ENCODE results near the gene PCDHGA6.

PCDHGA6 gene

DNA sequence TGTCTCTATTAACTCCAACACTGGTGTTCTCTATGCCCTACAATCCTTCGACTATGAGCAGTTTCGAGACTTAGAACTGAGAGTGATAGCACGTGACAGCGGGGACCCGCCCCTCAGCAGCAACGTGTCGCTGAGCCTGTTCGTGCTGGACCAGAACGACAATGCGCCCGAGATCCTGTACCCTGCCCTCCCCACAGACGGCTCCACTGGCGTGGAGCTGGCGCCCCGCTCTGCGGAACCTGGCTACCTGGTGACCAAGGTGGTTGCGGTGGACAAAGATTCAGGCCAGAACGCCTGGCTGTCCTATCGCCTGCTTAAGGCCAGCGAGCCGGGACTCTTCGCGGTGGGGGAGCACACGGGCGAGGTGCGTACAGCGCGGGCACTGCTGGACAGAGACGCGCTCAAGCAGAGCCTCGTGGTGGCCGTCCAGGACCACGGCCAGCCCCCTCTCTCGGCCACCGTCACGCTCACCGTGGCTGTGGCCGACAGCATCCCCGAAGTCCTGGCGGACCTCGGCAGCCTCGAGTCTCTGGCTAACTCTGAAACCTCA is 49.1 kb downstream of the PCDHGA6 start:
- DNase-seq = no peak

DNA sequence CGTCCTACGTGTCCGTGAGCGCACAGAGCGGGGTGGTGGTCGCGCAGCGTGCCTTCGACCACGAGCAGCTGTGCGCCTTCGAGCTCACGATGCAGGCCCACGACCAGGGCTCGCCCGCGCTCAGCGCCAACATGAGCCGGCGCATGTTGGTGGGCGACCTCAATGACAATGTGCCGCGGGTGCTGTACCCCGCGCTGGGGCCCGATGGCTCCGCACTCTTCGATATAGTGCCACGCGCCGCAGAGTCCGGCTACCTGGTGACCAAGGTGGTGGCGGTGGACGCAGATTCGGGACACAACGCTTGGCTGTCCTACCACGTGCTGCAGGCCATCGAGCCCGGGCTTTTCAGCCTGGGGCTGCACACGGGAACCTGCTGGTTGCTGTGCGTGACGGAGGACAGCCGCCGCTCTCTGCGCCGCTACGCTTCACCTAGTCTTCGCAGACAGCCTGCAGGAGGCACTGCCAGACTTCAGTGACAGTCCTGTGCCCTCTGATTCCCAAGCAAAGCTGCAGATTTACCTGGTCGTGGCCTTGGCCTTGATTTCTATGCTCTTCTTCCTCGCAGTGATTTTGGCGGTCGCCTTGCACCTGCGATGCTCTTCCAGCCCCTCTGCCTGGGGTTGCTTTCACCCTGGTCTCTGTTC is 54.2 kb downstream of the PCDHGA6 start:
- no peak for DNase-seq
